Cerebellar nuclear complex (tissue), 1 donor: ENCODE data around the gene GALR2.
"Not testable (repeated sequence)": the region's sequence is repeated elsewhere in the genome, so short reads cannot be mapped to it uniquely, and the experiment has no call there.

Source experiments
- DNase-seq, 2 experiments: peaks; one replicate each; lab custom pipeline; 2025; lab: John Stamatoyannopoulos, UW

Gene GALR2

GRCh38 chr17:76074390-76075363, at the start of gene GALR2:
Gene GALR2, plus strand, starts transcription at chr17:76074781. Its CDS starts 103 bp downstream, at chr17:76074884.
- no peak for DNase-seq

- DNase-seq = no peak
Observed at GRCh38 chr17:76025294-76025693, 49.3 kb upstream of the GALR2 start.

GRCh38 chr17:76026714-76027158, 47.8 kb upstream of the GALR2 start:
- DNase-seq = no peak

GRCh38 chr17:76027159-76027839, 47.3 kb upstream of the GALR2 start, which contains the start of gene EVPL:
Gene EVPL, minus strand, starts transcription at chr17:76027306. Its CDS starts 108 bp downstream, at chr17:76027198.
- DNase-seq = no peak

GRCh38 chr17:76032073-76032779, 42.4 kb upstream of the GALR2 start:
- DNase-seq = no peak

- DNase-seq = no peak
Observed at GRCh38 chr17:76032780-76033108, 41.8 kb upstream of the GALR2 start.

GRCh38 chr17:76033139-76033538, 41.4 kb upstream of the GALR2 start:
- DNase-seq = no peak

- no peak for DNase-seq
Observed at GRCh38 chr17:76034428-76035350, 39.9 kb upstream of the GALR2 start.

- DNase-seq = no peak
Observed at GRCh38 chr17:76036497-76037261, 37.9 kb upstream of the GALR2 start.

- no peak for DNase-seq
Observed at GRCh38 chr17:76038050-76038449, 36.5 kb upstream of the GALR2 start.

GRCh38 chr17:76039121-76039520, 35.5 kb upstream of the GALR2 start:
- DNase-seq = no peak

- no peak for DNase-seq
Observed at GRCh38 chr17:76040376-76040775, 34.2 kb upstream of the GALR2 start.

GRCh38 chr17:76042868-76043267, 31.7 kb upstream of the GALR2 start:
- DNase-seq = not testable (repeated sequence)

- DNase-seq = not testable (repeated sequence)
Observed at GRCh38 chr17:76044475-76045007, 30.0 kb upstream of the GALR2 start.

- DNase-seq = no peak
Observed at GRCh38 chr17:76046064-76046463, 28.5 kb upstream of the GALR2 start.

GRCh38 chr17:76048025-76048605, 26.5 kb upstream of the GALR2 start:
- DNase-seq = no peak

GRCh38 chr17:76048711-76049110, 25.9 kb upstream of the GALR2 start:
- DNase-seq = no peak

- DNase-seq = no peak
Observed at GRCh38 chr17:76049239-76049638, 25.3 kb upstream of the GALR2 start.

GRCh38 chr17:76049836-76050537, 24.6 kb upstream of the GALR2 start:
- no peak for DNase-seq
